ENCODE data around the gene UNC45B.

DNA sequence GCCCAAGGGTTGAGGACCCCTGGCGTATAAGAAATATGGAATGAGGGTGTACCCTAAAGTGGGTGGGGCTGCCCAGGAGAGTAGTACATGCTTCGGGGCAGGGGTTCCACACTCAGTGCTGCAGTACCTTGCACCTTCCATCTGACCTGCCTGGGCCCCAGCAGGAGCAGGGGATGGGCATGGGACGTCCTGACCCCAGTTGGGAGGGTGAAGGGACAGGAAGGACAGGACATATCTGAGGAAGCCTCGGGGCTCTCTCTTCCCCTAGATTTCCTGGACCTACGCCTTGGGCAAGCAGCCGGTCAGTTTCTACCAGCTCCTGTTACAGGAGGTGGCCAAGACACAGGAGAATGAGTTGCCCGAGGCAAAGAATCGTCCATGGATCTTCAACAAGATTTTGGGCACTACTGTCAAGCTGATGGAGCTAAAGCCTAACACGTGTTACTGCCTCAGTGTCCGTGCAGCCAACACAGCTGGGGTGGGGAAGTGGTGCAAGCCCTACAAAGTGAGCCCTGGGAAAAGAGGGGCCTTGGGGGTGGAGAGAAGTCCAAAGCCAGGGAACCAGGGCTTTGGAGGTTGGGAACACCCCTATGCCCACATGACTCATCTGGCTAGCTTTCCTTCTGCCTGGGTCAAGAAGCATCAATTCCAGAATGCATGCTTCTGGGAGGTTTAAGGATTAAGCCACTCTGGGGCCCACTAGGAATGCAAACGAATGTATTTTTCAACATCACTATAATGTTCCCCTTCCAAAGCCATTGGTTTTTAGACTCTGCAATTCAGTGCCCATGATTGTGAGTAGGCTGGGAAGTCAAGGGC lies 18.3 kb upstream of the UNC45B start:
- TF ChIP-seq, protein P1, sequence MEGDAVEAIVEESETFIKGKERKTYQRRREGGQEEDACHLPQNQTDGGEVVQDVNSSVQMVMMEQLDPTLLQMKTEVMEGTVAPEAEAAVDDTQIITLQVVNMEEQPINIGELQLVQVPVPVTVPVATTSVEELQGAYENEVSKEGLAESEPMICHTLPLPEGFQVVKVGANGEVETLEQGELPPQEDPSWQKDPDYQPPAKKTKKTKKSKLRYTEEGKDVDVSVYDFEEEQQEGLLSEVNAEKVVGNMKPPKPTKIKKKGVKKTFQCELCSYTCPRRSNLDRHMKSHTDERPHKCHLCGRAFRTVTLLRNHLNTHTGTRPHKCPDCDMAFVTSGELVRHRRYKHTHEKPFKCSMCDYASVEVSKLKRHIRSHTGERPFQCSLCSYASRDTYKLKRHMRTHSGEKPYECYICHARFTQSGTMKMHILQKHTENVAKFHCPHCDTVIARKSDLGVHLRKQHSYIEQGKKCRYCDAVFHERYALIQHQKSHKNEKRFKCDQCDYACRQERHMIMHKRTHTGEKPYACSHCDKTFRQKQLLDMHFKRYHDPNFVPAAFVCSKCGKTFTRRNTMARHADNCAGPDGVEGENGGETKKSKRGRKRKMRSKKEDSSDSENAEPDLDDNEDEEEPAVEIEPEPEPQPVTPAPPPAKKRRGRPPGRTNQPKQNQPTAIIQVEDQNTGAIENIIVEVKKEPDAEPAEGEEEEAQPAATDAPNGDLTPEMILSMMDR (IDR thresholded peaks at IDR 0.05; ENCODE audit: low read length), result no peak
- no peak for TF ChIP-seq EZH2 (IDR thresholded peaks at IDR 0.05; ENCODE audit: borderline replicate concordance, low read length)

Measured in OCI-LY1 (cell line).